Ureter (tissue), 1 donor: ENCODE data around the gene CASTOR1. TPM values are rescaled to one million over a fixed set of nuclear protein-coding genes. Genes with fewer than 3 reads are reported as not detected.

Experiments
- DNase-seq: peaks from one replicate; pipeline ENCODE4 v3.0.0-alpha.2; 2020; ENCODE audit warnings: low spot score
- total RNA-seq: library from RNA; stranded (reverse); gene quantifications from one replicate; pipeline ENCODE4 v1.2.4, GENCODE V29; 2023
- donor health status: DM: yes; HTN: yes; CAD: no.

The CASTOR1 gene
- total RNA-seq, 1 donor from 2014 or later: 17.5 TPM

DNA sequence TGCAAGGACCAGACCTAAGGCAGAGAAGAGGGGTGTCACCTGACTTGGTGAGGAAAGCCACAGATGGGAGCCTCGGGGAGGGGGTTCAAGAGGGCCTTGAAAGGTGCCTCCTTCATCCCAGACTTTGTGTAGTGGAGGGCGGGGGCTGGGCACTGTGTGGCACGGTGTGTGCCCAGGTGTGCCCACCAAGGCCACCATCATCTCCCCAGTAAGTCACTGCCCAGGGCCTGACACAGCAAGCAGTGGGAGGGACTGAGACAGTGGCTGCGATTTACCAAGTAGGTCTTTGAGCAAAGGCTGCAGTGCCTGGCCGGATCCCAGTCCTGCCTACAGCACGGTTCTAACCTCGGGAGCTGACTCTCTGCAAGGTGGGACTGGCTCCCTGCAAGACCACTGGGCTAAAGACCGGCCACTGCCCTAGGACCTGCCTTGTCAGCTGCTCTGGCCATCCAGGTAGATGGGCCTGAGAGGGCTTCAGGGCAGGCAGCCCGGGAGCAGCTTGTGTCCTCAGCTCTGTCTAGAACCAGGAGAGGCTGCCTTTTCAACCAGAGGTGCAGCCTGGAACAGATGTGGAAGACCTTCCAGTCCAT, 24.1 kb downstream of the CASTOR1 start:
- no peak for DNase-seq

- no peak for DNase-seq
Measured at GRCh38 chr22:30263883-30264282, 25.4 kb downstream of the CASTOR1 start.

- DNase-seq: no peak
Measured at GRCh38 chr22:30262917-30263741, 26.2 kb downstream of the CASTOR1 start.

- no peak for DNase-seq
Measured at GRCh38 chr22:30262112-30262511, 27.2 kb downstream of the CASTOR1 start.

DNA sequence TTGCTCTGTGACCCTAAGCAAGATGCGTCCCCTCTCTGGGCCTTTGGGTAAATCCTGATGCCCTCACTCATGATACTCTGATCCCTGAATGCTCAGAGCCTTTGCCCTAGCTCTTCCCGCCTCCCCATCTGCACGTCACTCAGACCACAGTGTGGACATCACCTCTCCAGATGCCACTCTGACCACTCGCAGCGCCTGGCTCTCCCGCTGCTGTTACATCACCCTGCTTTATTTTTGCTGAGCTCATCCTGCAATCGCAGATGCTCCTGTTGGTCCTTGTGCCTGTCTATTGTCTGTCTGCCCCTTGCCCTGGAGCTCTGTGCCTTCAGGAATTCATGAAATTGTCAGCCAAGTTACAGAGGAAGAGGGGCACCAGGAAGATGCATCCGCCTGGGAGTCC, 28.2 kb downstream of the CASTOR1 start:
- DNase-seq: no peak

GRCh38 chr22:30260682-30261081, 28.6 kb downstream of the CASTOR1 start:
- DNase-seq: no peak

GRCh38 chr22:30260276-30260675, 29.0 kb downstream of the CASTOR1 start:
- DNase-seq: no peak

- DNase-seq: no peak
Measured at GRCh38 chr22:30254314-30254713, 35.0 kb downstream of the CASTOR1 start.

DNA sequence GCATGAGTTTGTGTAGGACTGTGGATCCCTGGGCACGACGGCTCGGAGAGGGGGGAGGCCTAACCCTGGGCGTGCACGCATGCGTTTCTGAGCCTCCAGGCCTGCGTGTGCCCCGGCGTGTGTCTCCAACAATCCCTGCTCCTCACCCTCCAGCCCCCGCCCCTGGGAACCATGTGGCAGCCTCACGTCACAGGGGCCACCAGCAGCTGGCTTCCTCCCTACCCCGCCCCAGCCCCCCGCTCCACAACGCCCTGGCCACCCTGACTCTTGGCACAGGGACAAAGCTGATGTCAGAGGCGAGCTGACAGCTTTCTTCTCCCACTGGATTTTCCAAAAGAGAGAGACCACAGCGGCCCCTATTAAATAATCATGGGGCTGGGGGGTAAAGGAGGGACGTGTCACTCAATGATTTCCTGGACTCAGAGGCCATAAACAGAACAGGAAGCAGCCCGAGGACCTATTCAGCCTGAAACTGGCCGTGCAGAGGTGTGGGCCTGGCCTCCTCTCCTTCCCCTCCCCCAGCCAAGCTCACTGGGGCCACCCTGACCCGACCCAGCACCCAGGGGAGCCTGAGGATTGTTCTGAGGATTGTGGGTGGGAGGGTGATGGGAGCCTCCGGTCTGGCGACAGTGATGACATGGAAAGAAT, 36.0 kb downstream of the CASTOR1 start:
- peak; percentile 74 for DNase-seq

DNA sequence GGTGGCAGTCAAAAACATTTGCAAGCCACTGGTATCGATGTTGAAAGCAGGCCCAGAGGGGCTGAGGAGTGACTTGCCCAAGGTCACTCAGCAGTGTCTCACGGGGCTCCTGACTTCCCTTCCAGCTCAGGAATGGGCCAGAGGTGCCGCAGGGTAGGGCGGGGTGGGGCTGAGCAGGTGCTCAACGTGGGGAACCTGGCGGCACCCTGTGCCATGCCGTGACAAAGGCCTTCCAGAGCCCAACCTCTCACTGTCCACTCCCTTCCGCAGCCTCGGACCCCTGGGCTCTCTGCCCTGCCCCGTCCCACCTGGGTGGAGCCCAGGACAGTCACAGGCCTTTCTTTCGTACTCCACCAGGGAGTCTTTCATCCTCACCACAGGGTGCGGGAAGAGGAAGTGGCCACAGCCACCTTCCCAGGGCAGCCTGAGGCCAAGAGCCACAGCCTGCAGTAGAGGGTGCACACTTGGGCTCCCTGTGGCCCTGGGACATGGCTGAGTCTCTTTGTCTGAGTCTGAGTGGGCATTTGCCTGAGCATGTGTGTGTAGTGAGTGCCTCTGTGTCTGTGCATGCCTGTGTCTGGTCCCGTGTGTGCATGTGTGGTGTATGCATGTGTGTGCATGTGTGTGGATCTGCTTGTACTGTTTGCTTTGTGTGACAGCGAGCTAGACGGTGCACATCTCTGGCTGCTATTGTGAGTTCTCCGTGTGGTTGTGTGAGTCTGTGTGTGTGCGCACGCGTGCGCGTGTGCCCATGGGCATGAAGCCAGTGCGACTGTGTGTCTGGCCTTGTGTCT, 36.7 kb downstream of the CASTOR1 start:
- DNase-seq: no peak

- DNase-seq: no peak
Measured at GRCh38 chr22:30251711-30252110, 37.6 kb downstream of the CASTOR1 start.

GRCh38 chr22:30250661-30251267, 38.5 kb downstream of the CASTOR1 start:
- DNase-seq: no peak

DNA sequence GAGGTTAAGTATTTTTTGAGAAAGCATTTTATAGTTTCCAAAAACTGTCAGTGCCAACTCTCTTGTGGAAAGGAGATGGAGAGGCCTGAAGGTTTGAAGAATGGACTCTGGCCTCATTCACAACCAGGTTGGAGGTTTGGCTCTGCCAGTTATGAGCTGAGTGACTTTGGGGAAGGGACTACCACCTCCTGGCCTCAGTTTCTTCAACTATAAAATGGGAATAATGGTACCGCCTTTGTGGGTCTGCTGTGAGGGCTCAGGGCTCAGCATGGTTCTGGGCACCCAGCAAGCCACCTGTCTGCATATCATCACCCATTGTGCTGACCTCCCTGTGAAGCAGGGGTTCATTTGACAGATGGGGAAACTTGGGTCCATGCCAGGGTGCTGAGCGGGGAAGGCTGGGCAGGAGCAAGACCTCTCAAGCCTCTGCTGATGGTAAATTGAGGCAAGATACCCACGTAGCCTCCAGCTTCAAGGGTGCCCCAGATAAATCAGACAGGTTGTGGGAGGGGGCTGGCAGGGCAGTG, 39.2 kb downstream of the CASTOR1 start:
- DNase-seq: no peak

DNA sequence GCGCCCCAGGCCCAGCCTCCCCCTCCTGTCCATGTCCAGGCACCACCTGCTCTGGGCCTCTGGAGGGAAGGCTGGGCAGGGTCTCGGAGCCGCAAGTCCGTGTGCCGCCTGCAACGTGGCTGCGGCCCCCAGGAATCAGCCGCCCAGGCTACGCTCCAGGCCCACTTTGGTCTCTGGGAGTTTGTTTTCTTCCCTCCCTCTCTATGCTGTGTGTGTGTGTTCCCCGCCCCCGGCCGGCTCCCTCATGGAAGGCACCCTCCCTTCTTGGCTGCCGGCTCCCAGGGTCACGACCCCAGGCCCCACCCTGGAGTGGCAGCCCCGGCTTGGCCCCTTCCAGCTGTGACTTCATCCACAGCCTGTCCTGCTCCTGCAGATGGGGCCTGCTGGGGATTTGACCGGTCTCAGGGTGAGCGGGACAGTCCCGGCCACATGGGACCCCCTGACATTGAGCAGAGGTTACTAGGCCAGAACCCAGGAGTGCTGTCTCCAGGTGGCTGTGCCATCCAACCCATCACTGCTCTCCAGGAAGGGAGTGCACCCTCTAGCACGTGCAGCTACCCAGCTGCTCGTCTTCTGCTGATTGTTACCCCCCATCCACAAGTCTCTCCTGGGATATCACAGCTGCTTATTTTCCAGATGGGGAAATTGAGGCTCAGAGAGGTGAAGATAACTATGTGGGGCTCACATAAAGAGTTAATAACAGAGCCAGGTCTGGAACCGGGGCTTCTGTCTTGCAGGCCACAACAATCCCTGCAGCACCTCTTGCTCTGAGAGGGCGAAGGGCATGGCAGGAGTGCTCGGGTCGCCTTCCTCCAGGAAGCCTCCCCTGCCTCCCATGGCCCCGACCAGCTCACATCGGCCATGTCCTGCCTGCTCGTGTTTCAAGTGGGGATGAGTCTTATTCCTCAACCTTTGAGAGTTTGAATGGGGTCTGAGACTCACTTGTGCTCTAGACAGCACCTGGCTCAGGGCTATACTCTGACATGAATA, 40.0 kb downstream of the CASTOR1 start:
- DNase-seq: no peak

DNA sequence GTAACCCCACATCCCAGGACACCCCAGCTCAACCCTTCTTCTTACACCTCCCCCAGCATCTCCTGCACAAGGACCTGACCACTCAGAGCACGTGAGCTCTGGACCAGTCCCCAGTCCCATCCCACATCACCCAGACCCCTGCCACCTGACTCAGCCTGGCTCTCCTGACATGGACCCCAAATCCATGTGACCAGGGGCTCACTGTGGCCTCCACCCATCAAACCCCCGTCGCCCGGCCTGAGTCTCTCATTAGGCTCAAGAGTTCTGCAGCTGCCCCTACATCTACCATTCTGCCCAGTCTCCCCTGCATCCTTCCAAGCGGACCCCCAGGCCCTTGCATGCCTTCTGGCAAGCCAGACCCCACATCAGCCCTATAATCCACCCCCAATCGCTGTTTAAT, 40.8 kb downstream of the CASTOR1 start:
- DNase-seq: no peak

DNA sequence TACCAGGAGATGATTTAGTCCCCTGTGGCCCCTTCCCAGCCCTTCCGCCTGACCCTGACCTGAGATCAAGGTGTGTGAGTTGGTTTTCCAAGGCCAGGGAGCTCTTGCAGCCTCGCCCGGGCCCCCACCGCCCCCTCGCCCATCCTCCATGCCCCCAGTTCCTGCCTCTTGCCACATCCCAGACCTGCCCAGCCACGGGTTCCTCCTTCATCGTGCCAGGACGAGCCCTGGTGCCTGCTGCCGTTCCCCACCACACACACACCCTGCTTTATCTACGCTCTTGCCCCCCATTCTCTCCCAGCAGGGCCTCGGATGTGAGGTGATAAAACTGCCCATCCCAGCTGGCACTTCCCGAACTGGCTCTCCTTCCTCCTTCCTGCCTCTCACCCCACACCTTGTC, 41.3 kb downstream of the CASTOR1 start:
- DNase-seq: no peak

- no peak for DNase-seq
Measured at GRCh38 chr22:30247561-30247960, 41.7 kb downstream of the CASTOR1 start.

DNA sequence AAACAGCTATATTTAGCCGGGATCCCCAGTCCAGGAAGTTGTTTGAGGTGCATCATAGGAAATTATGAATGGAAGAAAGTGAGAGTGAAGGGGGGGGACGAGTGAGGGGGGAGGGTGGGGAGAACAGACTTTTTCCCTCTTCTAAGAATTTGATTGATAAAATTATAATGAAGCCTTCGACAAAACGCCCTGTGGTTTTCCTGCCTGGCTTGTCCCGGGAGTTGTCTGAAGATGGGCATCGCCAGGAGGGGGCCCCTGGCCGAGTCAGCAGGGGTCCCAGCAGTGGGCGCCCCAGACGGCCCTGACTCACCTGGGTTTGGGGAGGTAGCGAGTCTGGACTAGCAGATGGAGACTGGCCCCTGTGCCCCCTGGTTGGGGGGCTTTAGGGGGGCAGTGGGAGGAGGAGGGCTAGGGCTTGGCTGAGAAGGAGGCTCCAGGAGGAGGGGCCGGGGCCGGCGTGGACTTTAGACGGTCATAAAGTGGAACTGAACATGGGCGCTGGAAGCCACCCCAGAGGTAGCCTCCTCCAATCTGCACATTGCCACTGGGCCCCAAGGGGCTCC, 42.4 kb downstream of the CASTOR1 start:
- no peak for DNase-seq

DNA sequence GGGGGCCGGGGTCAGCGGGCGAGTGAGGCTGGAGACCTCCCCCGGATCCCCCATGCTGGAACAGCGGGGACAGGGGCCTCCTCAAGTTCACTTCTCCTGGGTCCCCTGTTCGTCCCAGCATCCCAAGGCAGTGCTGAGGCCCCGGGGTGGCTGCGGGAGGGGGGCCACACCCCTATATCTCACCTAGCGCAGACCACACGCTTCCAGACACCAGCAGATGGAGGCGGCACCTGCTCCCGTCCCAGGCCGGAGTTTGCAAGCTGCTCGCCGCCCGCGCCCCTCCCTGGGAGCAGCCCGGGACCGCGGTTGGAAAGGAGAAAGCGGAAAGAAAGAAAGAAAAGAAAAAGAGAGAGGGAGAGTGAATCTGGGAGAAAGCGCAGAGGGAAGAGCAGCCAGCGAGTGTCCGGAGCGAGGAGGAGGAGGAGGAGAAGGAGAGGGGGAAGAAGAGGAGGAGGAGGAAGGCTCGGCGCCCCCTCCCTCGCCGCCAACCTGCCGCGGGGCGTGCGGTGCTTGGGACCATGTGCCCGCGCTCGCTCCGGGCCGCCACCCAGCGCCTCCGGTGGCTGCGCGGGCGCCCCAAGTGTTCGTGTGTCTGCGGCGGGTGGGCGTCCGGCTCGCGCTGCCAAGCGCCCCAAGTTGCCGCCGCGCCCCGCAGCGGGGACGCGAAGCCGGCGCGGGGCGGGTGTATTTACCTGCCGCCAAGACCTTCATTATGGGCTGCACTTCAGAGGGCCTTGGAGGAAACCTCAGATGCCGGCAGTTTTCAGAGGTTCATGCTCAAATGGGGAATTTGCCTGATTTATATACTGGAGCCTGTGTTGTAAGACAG, 43.1 kb downstream of the CASTOR1 start, which contains the start of gene LIF:
TSS of gene LIF (minus strand) at position 775 of the 829 bp plus-strand sequence. CDS start at position 711, 64 bp downstream.
- no peak for DNase-seq
